Measurements from ENCODE around the gene LRTM2.

- TF ChIP-seq, protein P1, sequence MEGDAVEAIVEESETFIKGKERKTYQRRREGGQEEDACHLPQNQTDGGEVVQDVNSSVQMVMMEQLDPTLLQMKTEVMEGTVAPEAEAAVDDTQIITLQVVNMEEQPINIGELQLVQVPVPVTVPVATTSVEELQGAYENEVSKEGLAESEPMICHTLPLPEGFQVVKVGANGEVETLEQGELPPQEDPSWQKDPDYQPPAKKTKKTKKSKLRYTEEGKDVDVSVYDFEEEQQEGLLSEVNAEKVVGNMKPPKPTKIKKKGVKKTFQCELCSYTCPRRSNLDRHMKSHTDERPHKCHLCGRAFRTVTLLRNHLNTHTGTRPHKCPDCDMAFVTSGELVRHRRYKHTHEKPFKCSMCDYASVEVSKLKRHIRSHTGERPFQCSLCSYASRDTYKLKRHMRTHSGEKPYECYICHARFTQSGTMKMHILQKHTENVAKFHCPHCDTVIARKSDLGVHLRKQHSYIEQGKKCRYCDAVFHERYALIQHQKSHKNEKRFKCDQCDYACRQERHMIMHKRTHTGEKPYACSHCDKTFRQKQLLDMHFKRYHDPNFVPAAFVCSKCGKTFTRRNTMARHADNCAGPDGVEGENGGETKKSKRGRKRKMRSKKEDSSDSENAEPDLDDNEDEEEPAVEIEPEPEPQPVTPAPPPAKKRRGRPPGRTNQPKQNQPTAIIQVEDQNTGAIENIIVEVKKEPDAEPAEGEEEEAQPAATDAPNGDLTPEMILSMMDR (conservative IDR thresholded peaks at IDR 0.05; ENCODE audit: low read depth, low read length): no peak
- TF ChIP-seq, protein P2, sequence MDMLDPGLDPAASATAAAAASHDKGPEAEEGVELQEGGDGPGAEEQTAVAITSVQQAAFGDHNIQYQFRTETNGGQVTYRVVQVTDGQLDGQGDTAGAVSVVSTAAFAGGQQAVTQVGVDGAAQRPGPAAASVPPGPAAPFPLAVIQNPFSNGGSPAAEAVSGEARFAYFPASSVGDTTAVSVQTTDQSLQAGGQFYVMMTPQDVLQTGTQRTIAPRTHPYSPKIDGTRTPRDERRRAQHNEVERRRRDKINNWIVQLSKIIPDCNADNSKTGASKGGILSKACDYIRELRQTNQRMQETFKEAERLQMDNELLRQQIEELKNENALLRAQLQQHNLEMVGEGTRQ (IDR thresholded peaks at IDR 0.05; ENCODE audit: low read depth, low read length): no peak
- TF ChIP-seq RCOR1 (IDR thresholded peaks at IDR 0.05; ENCODE audit: insufficient replicate concordance, low read length): no peak
- TF ChIP-seq RFX5 (IDR thresholded peaks at IDR 0.05; ENCODE audit: low read depth, low read length): no peak
- TF ChIP-seq RAD21 (IDR thresholded peaks at IDR 0.05; ENCODE audit: low read length): no peak
- TF ChIP-seq POLR2A (IDR thresholded peaks at IDR 0.05; ENCODE audit: low read depth, low read length): no peak
- TF ChIP-seq MAFK (IDR thresholded peaks at IDR 0.05; ENCODE audit: low read depth, low read length): no peak
- no peak for TF ChIP-seq SMC3 (IDR thresholded peaks at IDR 0.05; ENCODE audit: low read depth, low read length)
- TF ChIP-seq MXI1 (IDR thresholded peaks at IDR 0.05; ENCODE audit: borderline replicate concordance, low read depth, low read length): no peak
Measured at GRCh38 chr12:1879633-1880032, 59.3 kb downstream of the LRTM2 start.

Data from IMR-90 (cell line).